Hepatocyte (in vitro differentiated cells): ENCODE measurements around the gene ALDH1A2.

Source experiments
- EZH2phosphoT487 ChIP-seq: fragments of 200-600 bp; sonication (generic); IDR thresholded peaks from one replicate; pipeline ENCODE4 v1.6.1; 2018; ENCODE audit warnings: antibody characterized with exemption, mild to moderate bottlenecking, low read depth, moderate library complexity; ENCODE audit not compliant: unreplicated experiment, severe bottlenecking
- TF ChIP-seq, protein P1 (sequence below): fragments of 200-600 bp; sonication (generic); IDR thresholded peaks from 2 replicates; pipeline ENCODE4 v1.5.1; 2016; ENCODE audit warnings: antibody characterized with exemption, mild to moderate bottlenecking; ENCODE audit not compliant: poor library complexity

GRCh38 chr15:58048261-58048660, 17.2 kb downstream of the ALDH1A2 start:
- TF ChIP-seq, protein P1, sequence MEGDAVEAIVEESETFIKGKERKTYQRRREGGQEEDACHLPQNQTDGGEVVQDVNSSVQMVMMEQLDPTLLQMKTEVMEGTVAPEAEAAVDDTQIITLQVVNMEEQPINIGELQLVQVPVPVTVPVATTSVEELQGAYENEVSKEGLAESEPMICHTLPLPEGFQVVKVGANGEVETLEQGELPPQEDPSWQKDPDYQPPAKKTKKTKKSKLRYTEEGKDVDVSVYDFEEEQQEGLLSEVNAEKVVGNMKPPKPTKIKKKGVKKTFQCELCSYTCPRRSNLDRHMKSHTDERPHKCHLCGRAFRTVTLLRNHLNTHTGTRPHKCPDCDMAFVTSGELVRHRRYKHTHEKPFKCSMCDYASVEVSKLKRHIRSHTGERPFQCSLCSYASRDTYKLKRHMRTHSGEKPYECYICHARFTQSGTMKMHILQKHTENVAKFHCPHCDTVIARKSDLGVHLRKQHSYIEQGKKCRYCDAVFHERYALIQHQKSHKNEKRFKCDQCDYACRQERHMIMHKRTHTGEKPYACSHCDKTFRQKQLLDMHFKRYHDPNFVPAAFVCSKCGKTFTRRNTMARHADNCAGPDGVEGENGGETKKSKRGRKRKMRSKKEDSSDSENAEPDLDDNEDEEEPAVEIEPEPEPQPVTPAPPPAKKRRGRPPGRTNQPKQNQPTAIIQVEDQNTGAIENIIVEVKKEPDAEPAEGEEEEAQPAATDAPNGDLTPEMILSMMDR: no peak
- no peak for TF ChIP-seq EZH2phosphoT487
